ENCODE data around the gene JARID2. TPM values are rescaled to one million over a fixed set of nuclear protein-coding genes. Genes with fewer than 3 reads are reported as not detected.

The JARID2 gene
- polyA plus RNA-seq, 1 experiment = 6.1 TPM

GRCh38 chr6:15458021-15458459 is 212.2 kb downstream of the JARID2 start:
- Histone ChIP-seq H3K36me3 (ENCODE audit: control insufficient read depth, insufficient read depth, low read length) (no peaks in the 10 kb centered on the region), H3K4me3 (ENCODE audit: low read depth, low read length) (no peak overlapping the region), H3K27me3 (ENCODE audit: control insufficient read depth, insufficient read depth, low read length) (no peaks in the 10 kb centered on the region)
- DNase-seq (ENCODE audit: low read depth) = no peak
- CTCF ChIA-PET = interaction anchor here (1.6 to 2.0 kb wide), 2 partner anchors 14 to 17 kb away, joined by 5 to 8 read pairs; no protein-coding TSS in a partner anchor
- TF ChIP-seq CTCF (IDR thresholded peaks at IDR 0.05; ENCODE audit: insufficient read depth, low read depth, low read length) = no peak
- POLR2A ChIA-PET = no interaction called here

- H3K4me3 ChIP-seq (ENCODE audit: low read depth, low read length) = no peak overlapping the region
- ChIA-PET CTCF (no interaction called here), POLR2A (no interaction called here)
- no peaks in the 10 kb centered on the region for H3K27me3 ChIP-seq (ENCODE audit: control insufficient read depth, insufficient read depth, low read length)
- no peak for DNase-seq (ENCODE audit: low read depth)
- no peak for TF ChIP-seq CTCF (IDR thresholded peaks at IDR 0.05; ENCODE audit: insufficient read depth, low read depth, low read length)
- H3K36me3 ChIP-seq (ENCODE audit: control insufficient read depth, insufficient read depth, low read length) = no peaks in the 10 kb centered on the region
Observed at GRCh38 chr6:15460110-15460727, 214.3 kb downstream of the JARID2 start.

GRCh38 chr6:15461127-15461944 is 215.5 kb downstream of the JARID2 start:
- Histone ChIP-seq H3K4me3 (ENCODE audit: low read depth, low read length) (no peak overlapping the region), H3K27me3 (ENCODE audit: control insufficient read depth, insufficient read depth, low read length) (no peaks in the 10 kb centered on the region), H3K36me3 (ENCODE audit: control insufficient read depth, insufficient read depth, low read length) (no peaks in the 10 kb centered on the region)
- ChIA-PET CTCF (interaction anchor here (0.6 to 0.9 kb wide), 2 partner anchors 16 to 212 kb away, joined by 3 read pairs; no protein-coding TSS in a partner anchor), POLR2A (interaction anchor here (0.6 kb wide), 1 partner anchor 54 kb away, joined by 3 read pairs; no protein-coding TSS in a partner anchor)
- no peak for DNase-seq (ENCODE audit: low read depth)
- no peak for TF ChIP-seq CTCF (IDR thresholded peaks at IDR 0.05; ENCODE audit: insufficient read depth, low read depth, low read length)

GRCh38 chr6:15462256-15462655 is 216.4 kb downstream of the JARID2 start:
- TF ChIP-seq CTCF (IDR thresholded peaks at IDR 0.05; ENCODE audit: insufficient read depth, low read depth, low read length) = no peak
- CTCF ChIA-PET = interaction anchor here (1.2 kb wide), 1 partner anchor 9 kb away, joined by 3 read pairs; no protein-coding TSS in a partner anchor
- Histone ChIP-seq H3K36me3 (ENCODE audit: control insufficient read depth, insufficient read depth, low read length) (no peaks in the 10 kb centered on the region), H3K4me3 (ENCODE audit: low read depth, low read length) (no peak overlapping the region), H3K27me3 (ENCODE audit: control insufficient read depth, insufficient read depth, low read length) (no peaks in the 10 kb centered on the region)
- POLR2A ChIA-PET = no interaction called here
- DNase-seq (ENCODE audit: low read depth) = no peak
